SKM-1 treated with dmso at 0.1 percent for 144 hours (cell line): Measurements from ENCODE around the gene SERPINA12.

ENCODE experiments used
- DNase-seq: peaks from one replicate; lab custom pipeline; 2025; ENCODE audit not compliant: unreplicated experiment; lab: John Stamatoyannopoulos, UW

SERPINA12 gene

DNA sequence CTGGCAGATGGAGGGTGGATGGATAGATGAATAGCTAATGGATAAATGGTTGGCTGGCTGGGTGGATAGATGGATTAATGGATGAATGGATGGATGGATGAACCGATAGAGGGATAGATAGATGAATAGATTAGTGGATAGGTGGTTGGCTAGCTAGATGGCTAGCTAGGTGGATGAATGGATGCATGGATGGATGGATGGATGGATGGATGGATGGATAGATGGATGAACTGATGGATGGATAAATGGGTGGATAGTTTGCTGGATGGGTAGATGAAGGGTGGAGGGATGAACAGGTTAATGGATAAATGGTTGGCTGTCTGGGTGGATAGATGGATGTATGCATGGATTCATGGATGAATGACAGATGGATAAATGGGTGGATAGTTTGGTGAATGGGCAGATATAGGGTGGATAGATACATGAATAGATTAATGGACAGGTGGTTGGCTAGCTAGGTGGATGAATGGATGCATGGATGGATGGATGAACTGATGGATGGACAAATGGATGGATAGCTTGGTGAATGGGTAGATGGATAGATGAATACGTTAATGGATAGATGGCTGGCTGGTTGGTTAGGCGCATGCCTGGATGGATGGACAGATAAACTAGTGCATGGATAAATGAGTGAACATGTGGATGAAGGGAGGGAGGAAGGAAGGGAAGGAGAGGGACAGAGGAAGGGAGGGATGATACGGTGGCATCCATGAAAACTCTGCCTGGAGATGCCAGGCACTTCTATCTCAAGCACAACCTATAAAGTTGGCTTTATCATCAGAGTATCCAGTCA, 41.3 kb downstream of the SERPINA12 start:
- no peak for DNase-seq

DNA sequence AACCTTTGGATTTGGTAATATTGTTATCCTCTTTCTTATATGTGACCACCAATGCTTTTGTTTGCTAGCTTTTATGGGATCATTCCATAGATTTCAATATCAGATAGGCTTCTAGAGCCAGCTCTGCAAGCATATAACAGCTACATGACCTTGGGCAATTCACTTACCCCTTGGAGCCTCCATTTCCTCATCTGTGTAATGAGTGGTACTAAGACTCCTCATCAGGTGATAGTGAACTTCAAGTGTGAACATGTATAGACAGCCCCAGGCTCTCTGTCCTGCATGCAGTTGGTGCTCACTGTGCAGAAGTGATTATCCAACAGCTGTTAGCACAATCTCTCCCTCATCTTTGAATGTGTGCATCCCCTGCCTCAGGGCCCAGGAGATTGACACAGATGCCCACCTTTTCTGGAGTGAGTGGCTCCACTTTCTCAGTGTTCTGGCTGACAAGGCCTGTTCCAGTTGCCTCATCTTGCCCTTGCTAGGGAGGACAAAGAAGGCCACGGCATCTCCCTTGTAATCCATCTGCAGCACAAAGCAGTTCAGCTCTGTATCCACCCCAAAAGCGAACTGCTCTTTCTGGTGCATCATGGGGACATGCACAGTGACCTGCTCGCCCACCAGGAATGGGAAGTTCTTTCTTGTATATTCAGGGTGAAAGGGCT, 42.4 kb downstream of the SERPINA12 start:
- no peak for DNase-seq

DNA sequence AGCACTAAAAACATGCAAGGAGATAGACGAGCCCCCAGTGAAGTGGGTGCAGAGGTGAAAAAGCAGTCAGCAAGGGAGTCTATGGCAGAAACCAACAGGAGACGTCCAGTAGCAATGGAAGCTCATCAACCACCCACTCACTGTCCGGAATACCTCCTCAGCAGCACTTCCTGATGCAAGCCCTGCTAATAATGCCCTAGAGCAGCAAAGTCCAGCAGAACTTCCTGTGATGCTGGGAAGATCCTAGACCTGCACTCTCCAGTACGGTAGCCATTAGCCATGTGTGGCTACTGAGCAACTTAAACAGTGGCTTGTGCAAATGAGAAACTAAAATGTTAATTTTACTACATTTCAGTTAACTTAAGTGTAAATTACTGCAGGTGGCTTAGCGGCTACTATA, 44.2 kb downstream of the SERPINA12 start:
- DNase-seq, result no peak

DNA sequence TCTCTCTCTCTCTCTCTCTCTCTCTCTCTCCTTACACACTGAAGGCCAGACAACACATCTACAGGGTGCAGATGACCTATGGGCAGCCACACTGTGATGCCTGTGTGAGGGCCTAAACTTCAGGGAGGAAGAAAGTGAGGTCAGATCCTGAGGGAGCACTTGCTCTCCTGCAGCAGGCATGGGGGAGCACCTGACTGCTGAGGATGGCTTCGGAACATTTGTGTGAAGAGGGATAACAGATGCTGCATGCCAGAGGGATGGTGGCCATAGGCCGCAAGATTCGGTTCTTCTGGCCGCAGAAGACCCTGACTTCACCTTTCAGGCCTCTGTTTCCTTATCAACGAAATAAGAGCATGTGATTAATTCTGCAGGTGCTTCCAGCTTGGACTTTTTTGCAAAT, 45.0 kb downstream of the SERPINA12 start:
- no peak for DNase-seq

DNA sequence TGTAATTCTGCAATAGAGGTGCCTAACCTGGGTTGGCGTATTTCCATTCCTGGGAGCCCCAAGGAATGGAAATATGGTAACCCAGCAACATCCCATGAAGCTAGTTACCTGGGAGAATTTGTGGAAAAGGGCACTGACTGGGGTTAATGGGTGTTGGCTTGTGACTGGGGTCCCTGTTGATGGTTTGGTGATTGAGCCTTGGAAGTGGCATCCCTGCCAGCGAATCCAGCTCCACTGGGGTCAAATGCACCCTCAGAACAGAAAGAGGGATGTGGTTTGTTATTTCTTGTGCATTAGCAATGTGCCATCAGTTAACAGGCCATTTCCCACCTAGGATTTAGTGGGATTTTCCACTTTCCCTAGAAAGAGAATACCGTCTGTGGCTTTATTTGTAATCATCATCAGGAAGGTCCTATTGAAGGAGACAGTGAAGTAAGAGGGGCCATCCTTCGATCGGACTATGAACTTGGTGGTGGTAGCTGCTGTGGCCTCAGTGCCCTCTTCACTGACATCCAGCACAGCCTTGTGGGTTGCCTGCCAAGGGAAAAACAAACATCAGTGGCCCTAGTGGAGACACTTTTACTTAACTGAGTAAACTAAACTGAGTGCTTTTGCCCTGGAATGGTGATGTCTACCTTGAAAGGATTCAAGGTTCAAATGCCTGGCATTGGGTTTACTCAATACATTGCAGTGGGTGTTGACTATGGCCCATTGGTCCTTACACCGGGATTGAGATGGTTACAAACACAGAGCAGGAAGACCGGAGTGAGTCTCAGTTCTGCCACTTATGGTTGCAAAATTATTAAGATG, 46.3 kb downstream of the SERPINA12 start:
- DNase-seq, result no peak

DNA sequence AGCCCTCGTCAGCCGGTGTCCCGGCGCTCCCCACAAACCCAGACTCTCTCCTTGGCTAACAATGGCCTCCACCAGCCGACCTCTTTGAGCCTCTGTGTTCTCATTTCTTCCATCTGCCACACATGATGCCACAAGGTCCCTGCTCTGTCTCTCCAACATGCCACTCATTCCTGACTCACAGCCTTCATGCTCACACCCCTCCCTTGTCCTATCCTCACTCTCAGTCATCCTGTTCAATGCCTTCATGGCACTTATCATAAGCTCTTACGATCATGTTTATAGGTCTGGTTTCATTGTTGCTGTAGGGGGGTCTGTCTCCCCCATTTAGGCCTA, 47.1 kb downstream of the SERPINA12 start:
- no peak for DNase-seq

DNA sequence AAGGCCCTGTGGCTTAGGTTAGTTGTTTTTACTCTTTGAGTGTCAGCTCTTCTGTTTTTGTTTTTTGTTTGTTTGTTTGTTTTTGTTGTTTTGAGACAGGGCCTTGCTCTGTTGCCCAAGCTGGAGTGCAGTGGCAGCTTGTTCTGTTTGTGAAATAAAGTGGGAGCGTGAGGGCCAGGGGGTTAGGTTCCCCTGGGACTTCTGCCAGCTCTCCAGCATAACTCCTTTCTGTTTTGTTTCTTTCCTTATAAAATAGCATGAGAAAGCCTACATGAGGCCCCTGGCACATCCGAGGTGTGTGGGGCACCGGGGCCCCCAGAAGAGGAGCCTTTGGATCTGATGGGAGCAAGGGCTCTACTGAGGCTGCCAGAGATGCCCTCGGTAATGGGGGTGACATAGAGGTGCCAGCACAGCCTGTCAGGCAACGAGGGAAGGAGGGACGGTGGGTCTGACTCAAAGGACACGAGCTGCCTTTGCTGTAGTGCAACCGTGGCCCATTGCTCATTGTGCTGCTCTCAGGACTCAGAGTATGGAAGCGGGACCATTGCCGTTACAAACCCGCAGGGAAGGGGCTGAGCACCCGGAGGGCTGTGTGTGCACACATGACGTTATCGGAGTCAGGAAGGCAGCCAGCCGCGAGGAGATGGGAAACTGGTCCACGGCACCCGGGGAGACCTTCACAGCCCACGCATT, 47.6 kb downstream of the SERPINA12 start:
- no peak for DNase-seq

DNA sequence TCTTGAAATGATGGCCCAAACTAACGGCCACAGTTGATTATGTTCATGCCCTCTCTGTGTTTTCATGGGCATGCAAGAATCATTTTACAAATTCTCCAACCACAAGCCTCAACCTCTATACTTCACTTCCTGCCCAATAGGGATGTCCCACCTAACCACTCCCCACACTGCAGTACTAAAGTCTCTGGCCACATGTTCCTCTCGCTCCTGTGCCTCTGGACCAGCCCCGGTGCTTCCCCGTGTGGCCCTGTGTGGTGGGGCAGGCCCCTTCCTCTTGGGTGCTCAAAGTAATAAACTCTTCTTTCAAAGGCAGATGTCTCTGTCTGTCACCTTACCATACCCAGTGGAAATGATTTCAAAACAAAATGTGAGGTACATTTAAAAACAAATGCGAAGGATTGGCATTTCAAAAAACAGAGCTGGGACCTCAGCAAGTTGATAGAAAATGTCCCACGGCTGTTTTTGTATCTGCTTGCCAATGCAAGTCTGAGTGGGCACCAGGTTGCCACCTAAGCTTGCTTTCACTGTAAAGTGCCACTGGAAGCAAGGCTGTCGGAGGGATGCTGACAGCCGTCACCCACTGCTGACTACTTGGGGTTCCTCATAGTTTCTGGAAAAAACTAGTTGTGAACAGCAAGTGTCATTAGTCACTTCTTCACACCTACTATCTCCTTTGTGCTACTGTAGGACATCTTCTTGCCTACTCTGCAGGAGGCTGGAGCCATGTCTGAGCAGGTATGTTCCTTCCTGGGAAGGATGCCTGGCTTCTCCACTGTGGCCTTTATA, 48.4 kb downstream of the SERPINA12 start:
- DNase-seq, result no peak

DNA sequence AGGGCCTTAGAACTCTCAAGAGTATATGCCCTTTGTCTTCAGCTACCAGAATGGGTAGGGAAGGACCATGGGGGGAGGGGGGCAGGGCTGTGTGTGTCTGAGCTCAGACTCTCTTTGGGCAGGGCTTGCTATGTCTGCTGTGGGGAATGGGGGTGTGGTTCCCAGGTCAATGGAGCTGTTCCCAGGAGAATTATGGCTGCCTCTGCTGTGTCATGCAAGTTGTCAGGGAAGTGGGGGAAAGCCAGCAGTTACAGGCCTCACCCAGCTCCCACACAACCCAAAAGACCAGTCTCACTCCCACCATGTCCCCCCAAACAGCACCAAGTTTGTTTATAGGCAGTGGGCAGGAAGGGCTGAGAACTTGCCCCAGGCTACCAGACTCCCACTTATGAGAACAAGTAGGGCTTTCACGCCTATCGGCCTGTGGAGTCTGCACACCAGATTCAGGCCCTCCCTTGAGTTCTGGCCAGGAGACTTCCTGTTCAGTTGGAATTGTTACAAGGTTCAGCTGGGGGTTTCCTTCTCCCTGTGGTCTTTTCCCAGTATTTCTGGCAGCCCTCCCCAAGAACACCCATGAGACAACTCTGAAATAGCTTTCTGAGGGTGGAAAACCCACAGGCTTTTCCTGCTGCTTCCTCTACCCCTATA, 50.6 kb downstream of the SERPINA12 start:
- no peak for DNase-seq

DNA sequence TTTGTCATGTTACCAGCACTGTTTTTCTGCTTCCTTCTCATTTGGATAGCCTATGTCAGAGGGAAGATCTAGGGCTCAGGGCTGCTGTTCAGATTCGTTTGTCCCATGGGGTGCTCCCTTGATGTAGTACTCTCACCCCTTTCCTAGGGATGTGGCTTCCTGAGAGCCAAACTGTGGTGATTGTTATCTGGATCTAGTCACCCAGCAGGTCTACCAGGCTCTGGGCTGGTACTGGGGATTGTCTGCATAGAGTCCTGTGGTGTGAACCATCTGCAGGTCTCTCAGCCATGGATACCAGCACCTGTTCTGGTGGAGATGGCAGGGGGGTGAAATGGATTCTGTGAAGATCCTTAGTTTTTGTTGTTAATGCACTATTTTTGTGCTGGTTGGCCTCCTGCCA, 51.2 kb downstream of the SERPINA12 start:
- no peak for DNase-seq

DNA sequence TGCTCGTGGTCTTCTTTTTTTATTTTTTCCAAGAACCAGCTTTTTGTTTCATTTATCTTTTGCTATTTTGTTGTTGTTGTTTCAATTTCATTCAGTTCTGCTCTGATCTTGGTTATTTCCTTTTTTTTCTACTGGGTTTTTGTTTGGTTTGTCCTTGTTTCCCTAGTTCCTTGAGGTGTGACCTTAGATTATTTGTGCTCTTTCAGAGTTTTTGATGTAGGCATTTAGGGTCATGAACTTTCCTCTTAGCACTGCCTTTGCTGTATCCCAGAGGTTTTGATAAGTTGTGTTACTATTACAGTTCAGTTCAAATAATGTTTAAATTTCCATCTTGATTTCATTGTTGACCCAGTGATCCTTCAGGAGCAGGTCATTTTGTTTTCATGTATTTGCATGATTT, 53.3 kb downstream of the SERPINA12 start:
- no peak for DNase-seq

DNA sequence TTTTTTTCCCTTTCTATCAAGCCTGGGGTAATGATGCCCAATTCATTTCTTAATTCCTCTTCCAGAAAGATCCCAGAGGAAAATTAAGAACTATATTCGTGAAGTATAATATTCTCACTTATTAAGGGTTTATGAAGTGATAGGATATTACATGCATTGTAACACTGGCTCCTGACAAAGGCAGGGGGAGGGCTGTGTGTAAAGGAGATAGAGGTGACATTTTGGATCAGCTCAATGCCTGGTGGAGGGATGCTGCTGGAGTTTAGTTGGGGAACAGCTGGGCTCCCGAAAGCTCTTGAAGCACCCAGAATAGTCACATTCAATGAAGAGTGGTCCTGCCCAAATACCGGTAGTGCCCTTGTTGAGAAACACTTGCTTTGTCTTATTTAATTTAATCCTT, 57.4 kb downstream of the SERPINA12 start:
- DNase-seq, result no peak

DNA sequence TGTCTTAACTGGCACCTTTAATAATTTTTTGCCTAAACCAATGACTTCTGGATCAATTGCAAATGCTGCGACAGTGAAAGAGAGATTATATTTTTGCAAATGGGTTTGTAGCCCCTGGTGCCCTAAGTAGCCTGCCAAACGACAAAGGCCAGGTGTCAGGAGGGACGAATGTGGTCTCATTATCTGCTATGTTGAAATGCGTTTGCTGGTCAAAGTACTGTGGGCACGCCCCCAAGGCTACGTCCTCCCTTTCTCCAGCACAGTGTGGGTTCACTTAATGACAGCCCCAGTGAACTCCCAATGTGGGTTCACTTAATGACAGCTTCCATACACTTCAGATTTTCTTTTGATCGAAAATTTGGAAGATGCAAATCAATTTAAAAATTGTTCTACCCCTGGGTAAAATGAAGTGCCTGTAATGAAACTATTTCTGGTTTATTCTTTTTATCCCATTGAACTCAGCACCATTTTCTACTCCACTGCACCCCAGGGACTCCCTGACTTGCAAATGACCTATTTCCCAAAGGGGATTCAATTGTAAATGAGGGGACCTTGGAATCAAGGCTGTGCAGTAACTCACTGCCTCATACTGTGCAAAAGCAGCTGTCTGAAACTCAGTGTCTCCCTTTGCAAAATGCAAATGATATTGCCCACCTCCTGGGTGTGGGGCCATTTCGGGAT, 58.0 kb downstream of the SERPINA12 start:
- no peak for DNase-seq

DNA sequence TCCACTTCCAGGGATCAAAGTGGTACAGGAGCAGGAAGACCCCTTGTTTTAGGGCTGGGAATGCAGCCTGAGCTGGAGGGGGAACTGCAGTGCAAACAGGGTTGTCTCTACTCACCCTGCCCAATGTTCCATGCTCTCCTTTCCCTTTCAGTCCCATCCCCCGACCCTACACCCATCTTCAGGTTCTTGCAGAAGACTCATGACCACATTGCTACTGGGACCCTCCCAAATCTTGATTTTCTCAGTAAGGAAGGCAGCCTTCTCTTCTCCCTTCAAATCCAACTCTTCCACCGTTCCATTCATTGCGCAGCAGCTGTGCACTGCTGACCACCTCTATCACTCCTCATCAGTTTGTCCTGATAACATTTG, 58.6 kb downstream of the SERPINA12 start:
- no peak for DNase-seq

DNA sequence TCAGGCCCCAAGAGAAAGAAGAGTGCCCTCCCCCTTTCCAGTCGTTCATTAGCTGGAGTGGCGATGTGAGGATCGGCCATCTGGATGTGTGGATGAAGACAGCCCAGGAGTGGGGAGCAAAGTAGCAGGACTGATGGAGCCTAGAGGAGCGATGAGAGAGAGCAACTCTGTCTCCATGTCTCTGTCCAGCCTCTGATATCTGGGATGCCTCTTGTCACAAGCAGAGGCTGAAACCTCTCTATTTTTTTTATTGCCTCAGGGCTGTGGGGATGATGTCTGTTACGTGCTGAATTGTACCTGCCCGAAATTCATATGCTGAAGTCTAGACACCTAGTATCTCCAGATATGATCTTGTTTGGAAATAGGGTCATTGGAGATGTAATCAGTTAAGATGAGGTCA, 59.3 kb downstream of the SERPINA12 start:
- DNase-seq, result no peak

DNA sequence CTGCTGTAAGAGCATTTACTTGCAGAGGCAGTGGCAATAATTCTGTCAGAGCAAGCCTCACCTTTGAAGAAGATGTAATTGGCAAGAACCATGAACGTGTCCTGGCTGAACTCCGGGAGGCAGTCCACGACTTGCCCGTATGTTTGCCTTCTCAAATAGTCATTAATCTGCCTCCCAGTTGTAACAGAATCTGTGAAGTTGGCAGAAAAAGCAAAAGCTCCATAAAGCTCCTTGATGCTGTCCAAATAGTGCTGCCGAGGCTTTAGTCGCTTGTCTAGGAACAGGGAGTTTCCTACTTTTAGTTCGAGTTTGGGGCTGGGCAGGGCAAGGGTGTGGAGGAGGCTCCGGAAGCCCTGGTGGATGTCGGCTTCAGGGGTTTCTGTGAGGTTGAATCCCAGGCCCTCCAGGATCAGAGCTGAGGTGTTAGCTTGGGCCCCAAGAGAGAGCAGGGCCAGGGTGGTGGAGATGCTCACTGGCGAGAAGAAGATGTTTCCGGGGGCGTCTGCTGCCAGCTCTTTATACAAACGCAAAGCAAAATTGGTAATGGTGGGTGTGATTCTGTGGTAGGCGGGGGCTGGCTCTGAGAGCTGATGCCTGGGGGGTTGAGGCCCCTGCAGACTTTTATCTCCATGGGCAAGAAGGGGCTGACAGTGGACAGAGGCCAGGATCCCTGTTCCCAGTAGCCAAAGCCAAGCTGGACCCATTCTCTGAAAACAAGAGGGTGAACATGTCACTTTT, 61.0 kb downstream of the SERPINA12 start:
- DNase-seq, result no peak

DNA sequence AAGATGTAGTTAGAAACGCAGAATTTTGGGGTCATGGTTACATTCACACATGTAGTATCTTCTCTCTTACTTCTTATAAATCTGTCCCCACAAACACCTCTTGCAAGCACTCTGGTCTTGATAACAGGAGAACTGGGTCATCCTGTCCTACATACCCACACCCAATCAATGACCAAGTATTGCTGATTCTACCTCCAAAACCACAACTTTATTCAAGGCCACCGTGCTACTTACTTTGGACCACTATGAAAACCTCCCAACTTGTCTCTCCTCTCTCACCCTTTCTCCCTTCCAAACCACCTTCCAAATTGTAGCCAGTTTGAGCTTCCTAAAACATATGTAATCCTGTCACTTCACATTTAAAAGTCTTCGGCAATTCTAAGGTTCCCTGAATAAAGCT, 62.1 kb downstream of the SERPINA12 start:
- DNase-seq, result no peak

DNA sequence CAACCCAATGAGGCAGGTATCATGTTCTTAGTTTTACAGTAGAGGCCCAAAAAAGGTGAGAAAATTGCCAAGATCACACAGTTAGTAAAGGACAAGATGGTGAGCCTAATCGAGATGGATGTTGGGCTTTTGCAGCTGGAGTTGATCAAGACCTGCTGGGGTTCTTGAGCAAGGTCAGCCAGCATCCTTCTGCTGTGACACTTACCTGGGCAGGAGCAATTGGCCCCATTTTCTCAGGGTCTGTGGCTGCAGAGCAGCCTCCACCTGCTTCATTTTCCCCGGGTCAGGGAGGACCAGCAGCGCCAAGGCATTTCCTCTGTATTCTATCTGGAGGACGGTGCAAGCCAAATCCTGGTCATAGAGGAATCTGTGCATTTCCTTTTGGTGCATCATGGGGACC, 63.1 kb downstream of the SERPINA12 start:
- no peak for DNase-seq

DNA sequence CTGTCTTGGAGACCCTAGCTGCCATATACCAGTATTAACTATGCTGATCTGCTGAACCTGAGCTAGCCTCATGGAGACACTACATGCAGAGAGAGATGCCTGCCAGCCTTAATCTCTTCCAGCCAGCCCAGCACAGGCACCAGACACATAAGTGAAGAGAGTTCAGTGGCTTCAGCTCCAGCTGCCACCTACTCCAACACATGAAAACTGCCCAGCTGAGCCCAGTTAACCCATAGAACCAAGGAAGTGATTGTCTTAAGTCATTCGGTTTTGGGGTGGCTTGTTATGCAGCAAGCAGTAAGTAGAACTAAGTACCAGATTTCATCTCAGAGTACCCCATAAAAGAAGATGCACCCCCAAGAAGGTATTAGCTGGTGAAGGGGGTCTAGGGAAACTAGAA, 64.3 kb downstream of the SERPINA12 start:
- DNase-seq, result no peak
